NCI-H187 treated with DMSO at 0.1 percent for 48 hours (cell line): ENCODE results near the gene TMEM163.
"Not testable (repeated sequence)": the region's sequence is repeated elsewhere in the genome, so short reads cannot be mapped to it uniquely, and the experiment has no call there.

ENCODE experiments used
- DNase-seq: peaks from one replicate; lab custom pipeline; 2025; lab: John Stamatoyannopoulos, UW

The TMEM163 gene

DNA sequence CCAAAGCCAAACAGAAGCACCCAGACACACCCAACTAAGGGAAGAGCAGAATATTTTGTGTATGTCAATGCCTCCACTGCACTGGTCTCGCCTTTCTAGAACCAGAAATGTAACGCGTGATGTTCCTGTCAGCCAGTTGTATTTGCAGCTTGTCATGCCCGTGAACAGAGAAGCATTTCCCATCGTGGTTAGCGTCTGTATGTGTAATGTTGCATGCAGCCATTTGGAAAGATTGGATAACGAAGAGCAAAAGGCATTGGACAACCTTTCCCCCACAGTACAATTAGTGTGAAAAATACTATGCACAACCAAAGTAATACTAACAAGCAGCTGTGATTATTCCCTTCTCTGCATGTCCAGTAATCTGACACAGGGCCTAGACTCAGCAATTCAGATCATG is 140.5 kb downstream of the TMEM163 start:
- no peak for DNase-seq

DNA sequence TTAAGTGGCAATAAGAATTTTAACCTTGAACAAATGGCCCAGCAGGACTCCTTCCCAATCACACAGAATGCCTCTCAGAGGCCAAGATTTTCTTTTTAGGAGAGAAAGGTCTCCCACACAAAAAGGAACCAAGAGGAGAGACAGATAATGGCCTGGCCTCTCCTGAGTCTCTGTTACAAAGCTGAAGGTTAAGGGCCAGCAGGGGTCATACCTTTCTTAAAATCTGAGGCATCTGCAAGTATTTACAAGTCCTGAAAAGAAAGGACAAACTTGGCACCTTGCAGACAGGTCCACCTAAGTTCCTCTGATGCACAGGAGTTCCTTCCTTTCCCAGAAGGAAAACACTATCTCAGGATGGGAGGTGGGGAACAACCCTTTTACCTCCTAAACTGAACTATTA is 142.3 kb downstream of the TMEM163 start:
- DNase-seq, result no peak

DNA sequence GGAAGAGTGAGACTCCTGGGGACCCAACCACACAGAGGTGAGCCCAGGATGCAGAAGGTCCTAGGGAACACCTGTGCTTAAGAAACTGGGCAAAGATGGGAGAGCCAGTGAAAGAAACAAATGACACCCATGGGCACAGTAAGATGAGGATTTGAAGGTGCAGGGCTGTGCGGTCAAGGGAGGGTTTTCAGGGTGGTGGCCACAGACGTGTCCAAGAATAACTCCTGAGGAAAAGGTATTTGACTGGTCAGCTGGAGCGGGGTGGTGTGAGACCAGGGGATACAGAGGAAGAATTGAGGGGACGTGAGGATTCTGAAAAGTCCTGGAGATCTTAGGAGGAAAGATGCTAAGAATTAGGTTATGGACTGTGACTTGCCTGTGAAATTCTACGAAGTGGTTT is 142.9 kb downstream of the TMEM163 start:
- DNase-seq, result no peak

DNA sequence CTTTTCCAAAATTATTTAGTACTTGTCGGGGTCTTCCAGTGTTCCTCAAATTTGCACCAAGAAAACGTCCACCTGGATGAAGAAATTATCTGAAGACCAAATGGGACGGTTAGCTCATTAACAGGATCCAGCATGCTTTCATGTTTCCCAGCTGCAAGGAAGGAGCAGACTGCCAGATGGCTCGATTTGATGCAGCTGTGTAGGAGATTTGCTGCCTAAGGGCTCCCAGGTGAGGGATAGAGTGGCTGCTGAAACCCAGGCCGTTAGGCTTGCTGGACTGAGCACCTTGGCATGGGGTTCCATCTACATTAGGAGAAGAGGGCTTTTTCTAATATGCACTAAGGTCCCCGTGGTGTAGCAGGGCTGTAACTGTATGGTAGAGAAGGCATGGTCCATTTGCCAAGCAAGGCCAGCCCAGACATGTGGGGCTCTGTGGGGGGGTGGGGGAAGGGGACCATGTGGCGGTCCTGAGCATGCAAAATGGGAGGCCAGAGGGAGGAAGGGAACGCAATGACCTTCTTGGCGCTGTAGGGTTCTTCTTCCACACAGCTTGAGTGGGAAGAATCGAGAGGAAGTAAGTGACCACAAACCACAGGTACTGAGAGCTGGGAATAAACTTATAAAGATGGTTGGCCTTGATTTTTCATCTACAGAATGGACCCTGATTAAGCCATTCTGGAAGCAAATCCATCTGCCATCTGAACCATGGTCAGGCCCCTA is 144.0 kb downstream of the TMEM163 start:
- no peak for DNase-seq

DNA sequence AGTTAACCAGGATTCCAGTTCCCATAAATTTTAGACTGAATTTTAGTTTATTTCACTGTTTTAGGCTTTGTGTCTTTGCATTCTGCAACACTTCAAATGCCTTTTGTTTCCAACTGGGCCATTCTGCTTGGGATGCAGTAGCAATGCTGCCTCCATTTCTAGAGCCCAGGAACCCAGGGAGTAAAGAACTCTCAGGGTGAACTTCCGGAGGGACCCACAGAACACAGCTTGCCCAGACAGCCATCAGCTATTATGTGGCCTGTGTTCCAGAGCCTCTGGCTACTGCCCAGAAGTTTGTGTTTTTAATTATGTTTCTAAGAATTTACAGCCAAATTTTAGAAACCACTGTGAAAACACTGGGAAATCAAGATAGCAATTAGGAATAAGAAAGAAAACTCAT is 145.1 kb downstream of the TMEM163 start:
- DNase-seq, result no peak

DNA sequence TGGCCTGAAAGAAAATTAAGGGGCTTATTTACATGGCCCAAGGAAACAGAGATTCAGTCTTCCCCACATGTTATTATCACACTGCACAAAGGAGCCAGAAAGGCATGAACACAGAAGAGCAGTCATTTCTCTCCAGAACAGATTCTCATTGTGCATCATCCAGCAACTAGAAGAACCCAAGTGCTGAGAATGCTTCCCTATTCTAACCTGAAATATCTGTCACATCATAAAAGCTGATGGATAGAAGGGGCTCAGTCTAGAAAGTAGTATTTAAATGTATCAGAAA is 145.8 kb downstream of the TMEM163 start:
- no peak for DNase-seq

DNA sequence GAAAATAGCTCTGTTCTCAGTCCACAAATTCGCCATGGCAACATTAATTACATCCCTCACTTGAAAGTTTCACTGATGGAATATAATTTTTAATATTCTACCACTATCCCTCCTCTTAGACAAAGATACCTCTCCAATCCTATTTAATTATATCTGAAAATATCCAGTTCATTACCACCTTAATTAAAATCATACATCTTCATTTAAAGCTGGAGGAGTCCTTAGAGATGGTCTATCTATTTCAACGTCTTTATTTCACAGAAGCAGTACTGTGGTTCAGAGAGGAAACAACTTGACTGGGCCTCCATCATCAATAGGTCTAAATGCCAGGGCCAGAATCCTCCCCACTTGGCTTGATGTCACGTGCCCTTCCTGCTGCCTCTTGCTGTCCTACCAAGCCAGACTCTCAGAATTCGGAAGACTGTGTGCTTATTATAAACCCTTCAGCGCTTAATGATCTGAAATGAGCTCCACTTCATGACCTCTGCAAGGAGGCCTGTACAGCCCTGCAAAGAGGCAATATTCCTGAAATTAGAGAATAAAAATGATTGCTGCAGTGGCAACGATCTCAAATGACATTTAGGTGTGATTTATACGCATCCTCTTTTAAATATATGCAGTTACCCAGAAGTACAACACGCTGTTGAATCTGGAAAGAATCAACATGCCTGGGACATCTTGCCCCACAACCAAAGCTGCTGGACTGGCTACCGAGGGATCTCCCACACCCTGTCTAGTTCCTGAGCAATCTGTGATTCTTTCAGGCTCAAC is 146.3 kb downstream of the TMEM163 start:
- DNase-seq, result no peak

DNA sequence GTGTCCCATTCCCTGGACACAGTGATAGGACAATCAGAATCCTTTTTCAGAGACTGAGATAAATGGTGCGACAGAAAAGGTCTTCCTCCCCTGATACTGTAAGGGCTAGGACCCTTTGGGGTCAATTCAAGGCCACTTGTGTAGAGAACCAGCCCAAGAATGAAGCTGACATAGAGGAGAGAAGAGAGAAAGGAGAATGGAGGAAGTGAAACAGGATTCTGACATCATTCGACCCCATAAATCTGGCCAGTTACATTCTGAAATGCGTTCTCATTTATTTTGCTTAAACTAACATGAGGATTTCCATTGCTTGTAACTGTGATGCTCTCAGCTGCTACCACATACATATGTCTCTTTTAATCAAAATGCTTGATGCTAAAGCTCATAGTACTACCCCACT is 148.1 kb downstream of the TMEM163 start:
- no peak for DNase-seq

DNA sequence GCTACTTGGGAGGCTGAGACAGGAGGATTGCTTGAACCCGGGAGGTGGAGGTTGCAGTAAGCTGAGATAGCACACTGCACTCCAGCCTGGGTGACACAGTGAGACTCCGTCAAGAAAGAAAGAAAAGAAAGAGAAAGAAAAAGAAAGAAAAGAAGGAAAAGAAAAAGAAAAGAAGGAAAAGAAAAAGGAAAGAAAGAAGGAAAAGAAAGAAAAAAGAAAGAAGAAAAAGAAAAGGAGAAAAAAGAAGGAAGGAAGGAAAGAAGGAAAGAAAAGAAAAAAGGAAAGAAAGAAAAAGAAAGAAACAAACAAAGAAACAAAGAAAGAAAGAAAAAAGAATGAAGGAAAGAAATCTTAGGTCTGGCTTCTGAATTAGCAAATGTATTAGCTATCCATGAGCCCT is 150.4 kb downstream of the TMEM163 start:
- DNase-seq, result no peak

DNA sequence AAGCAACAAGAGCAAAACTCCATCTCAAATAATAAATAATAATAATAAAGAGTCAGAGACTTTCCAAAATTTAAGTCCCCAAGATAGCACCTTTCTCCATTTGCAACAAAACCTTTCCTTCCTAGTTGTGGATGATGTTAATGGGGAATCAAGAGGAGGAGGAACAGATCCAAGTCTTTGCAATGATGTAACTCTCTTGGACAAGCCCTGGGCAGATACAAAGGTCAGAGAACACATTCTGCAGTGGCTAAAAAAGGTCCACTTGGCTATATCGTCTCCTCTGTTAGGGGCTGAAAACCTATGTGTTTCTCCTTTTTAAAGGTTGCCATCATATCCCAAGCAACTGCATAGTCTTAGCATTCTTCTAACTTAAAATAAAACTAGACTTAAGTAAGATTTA is 151.1 kb downstream of the TMEM163 start:
- no peak for DNase-seq

DNA sequence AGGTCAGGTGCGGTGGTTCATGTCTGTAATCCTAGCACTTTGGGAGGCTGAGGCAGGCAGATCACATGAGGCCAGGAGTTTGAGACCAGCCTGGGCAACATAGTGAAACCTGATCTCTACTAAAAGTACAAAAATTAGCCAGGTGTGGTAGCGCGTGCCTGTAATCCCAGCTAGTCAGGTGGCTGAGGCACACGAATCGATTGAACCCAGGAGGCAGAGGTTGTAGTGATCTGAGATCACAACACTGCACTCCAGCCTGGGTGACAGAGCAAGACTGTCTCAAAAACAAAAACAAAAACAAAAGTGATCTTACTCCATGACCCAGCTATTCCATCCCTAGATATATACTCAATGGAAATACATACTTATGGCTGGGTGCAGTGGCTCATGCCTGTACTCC is 153.8 kb downstream of the TMEM163 start:
- not testable (repeated sequence) for DNase-seq

DNA sequence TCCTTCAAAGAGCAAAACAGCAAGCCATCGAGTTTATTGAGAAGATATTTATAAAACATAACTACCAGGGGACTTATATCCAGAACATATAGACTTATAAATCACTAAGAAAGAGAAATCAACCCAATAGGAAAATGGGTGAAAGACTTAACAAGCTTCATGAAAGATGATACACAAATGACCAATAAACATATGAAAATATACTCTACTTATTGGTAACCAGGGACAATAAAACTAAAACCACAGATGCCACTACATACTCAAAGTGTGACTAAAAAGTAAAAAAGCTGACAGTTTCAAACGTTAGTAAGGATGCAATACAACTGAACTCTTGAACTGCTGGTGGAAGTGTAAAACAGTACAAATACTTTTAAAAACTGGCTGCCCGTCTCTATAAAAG is 154.3 kb downstream of the TMEM163 start:
- no peak for DNase-seq

DNA sequence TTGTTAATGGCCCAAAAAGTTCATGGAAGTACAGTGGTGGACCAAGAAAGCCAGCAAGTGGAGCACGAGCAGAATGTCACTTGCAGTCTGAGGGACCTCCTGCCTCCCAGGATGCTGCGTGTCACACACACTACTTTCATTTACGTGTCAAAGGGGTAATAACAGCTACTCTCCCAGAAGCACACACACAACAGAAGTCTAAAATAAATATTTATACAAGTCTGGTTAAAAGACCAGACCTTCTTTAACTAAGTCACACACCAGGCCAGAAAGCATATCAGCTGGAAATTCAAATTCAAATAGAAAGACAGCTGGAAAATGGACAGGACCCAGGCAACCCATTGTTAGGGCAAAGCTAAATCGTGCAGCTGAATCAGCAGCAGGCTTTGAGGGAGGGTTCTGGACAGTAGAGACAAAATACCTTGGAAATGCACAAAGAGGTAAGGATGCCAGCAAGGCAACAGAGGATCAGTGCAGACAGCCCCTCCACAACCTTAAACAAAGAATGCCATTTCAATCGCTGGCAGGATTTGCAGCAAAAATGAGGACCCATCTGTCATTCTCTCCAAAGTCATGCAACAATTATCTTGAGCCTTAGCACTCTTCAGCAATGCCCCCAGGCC is 160.5 kb downstream of the TMEM163 start:
- DNase-seq, result no peak

DNA sequence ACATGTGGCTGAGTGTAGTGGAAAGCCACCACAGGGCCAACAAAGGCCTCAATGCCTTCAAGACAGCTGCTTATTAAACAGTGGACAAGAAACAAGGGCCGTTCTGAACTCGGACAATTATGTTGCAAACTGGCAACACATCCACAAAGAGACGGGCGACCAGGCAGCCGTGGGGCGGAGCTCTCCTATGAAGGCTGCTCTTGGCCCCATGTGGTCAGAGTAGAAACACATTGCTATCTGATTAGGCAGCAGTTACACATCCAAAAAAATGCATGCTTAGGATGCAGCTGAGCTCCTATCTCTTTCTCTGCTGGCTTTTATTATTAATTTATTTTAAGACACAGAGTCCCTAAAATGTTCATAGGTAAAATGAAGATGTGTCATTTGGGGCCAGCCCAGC is 163.4 kb downstream of the TMEM163 start:
- no peak for DNase-seq

DNA sequence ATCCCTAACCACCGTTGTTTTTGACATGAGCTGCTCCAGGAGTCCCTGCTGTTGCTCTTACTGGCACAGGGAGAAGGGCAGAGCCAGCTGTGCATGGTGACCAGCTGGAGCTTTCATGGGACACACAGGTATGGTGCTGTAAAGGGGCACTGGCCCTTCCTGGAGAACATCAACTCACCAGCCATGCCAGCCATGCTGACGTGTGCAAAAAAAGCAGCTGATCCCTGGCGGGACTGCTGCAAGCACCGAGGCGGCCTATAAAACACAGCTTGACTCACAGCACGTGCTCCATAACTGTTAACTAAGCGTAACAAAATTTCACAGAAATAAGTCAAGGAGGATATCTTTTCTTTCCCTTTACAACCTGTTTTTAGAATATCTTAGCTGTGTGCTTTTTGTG is 165.1 kb downstream of the TMEM163 start:
- no peak for DNase-seq

DNA sequence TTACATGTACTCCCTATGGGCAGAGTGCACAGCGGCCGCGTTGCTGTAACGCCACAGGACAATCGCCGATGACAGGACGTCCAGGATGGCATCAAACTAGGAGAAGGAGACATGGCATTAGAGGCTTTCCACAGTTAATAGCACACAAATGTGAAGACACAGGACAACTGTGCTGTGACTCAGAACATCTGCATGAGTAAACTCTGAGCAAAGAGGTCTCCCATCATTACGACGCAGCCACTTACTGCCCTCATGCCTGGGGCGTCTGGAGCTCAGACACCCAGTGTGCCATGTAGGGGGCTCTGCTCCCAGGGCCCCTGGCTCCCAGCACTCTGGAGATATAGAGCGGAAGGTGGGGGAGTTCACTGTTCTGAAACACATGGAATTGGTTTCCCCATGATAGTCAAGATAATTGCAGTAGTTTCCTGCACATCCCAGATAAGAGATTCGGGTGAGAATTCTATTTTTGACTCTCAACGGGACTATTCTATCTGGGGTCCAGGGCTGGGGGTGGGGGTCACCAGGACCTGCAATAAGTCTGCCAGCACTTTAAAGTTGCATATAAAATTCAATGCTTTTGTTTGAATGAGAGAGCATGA is 168.1 kb downstream of the TMEM163 start:
- DNase-seq, result no peak

DNA sequence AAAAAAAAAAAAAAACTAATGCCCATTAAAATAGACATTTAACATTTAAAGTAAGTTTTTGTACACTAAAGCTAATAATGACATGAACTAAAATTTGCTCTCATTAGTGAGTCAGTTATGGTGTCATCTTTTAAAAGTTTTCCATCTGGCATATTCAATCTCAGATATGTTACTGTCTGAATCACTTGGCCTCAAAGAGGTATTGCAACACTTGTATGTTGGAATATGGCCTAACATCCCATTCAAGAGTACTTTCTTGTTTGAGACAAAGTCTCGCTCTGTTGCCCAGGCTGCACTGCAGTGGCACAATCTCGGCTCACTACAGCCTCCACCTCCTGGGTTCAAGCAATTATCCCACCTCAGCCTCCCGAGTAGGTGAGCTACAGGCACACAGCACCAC is 169.7 kb downstream of the TMEM163 start:
- DNase-seq, result no peak

DNA sequence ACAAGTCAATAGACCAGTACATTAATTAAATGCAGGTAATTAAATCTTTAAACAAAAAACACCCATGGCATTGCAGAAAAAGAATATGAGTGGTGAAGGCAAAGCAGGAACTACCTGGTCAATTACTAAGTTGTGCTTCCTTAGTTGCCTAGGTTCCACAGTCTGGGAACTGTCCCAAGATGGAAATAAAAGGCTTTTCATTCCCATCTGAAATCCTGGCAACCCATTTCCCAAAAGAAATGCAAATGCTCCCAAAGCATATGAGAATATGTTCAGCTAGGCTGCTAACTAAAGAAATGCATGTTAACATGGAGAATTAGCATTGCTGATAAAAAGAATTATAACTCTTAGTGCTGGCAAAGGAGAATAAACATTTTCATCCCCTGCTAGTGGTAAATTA is 177.8 kb downstream of the TMEM163 start:
- no peak for DNase-seq

DNA sequence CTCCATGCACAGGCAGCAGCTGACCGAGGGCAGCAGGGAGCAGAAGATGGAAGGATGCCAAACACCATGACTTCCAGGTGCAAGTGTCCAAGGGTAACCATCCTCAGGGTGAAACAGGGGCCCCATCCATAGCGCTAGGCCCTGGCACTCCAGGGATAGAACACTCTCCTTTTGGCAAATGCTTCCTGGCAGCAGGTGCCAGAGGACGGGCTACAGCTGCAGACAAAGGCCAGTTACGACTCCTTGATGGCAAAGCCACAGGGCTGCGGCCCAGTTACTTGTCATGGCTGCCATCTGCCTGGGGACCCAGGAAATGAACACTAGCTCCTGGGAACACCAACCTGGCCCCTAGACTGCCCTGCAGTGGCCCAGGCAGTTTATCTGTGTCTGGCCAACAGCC is 178.8 kb downstream of the TMEM163 start:
- no peak for DNase-seq

DNA sequence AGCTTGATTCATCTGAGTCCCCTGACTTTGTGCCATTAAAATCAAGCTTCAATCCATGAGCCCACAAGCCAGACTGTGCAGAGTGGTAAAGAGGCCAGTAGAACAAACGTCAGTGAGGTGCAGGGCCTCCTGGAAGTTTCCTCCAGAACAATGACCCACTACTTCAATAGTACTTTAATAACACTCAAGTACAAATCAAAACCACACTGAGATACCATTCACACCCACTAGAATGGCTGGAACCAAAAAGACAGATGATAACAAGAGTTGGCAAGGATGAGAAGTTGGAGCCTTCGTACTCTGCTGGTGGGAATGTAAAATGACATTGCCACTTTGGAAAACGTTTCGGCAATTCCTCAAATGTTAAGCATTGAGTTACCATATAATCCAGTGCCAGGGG is 181.1 kb downstream of the TMEM163 start:
- no peak for DNase-seq

DNA sequence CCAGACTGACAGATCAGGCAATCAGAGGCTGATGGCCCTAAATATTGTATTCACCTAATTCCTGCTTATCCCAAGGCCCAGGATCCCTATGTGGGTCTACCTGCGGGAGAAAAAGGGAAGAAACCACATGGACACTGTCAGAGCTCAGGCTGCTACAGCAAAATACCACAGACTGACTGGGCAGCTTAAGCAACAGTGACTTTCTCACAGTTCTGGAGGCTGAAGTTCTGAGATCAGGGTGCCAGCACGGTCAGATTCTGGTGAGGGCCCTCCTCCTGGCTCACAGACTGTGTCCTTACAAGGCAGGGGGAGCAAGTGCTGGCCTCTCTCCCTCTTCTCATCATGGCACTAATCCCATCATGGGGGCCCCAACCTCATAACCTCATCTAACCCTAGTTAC is 181.7 kb downstream of the TMEM163 start:
- no peak for DNase-seq

DNA sequence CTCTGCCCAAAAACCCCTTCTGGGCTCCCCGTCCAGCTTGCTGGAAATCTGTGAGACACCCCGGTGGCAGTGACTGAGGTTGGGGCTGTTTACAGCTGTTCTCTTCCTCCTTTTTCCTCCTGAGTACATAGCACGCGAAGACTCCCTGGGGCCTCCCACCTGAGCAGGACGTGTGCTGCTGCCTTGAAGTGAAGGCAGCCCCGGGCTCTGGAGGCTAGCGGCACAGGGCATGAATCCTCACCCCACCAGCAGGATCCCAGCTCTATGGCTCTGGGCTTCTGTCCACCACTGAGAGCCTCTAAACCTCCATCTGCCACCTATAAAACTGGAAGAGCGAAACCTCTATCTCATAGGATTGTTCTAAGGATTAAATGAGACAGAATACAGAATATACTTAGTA is 182.5 kb downstream of the TMEM163 start:
- DNase-seq, result no peak

DNA sequence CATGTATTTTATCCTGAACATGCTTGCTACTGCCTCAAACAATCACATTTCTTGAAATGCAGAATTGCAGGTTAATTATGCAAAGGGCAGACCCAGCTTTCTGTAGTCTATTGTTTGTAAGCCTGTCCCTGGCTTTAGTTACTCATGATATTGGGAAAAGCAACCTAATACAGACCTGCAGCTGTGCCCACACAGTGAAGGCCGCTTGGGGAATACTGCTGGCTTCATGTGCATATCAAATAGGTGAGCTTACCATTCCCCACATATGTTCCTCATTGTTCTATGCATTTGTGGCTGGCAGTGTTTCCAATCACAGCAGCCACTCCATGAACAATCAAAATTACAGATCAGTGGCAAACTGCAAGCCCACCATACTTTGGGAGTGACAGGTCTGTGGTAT is 186.3 kb downstream of the TMEM163 start:
- DNase-seq, result no peak
